ENCODE data around the gene QKI.

Gene QKI

DNA sequence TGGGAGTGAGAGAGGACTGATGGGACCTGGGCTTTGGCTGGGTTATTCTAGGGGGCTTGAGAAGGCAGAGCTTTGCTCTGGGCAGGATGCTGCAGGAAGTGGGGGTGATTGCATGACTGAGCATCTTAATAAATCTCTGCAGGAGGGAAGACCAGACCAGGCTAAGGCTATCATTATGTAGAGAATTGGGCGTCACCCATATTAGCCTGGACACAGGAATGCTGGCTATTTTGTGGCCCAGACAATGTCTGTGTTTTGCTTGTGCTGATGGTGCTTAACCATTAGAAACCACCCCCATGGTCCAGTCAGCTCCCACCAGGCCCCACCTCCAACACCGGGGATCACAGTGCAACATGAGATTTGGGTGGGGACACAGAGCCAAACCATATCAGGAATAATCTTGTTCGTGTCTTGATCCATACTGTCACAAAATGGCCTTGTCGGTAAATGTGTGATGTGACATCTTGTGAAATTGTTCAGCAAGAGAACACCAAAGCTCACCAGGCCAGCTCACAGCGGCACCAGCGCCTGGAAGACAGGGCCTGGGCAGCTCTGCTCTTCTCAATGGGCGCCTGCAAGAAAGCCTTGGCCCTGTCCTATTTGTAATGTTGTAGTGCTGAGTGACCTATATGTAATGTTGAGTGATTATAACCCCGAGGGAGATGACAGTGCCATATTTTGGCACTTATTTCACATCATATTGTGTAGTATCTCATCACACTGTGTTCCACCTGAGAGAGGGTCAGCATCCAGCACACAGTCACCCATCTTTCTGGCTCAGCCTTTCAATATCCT lies 211.8 kb downstream of the QKI start:
- no peak for DNase-seq (ENCODE audit: low read depth)
- H3K4me3 ChIP-seq (ENCODE audit: low read depth, low read length): no peak overlapping the region
- TF ChIP-seq, protein P1, sequence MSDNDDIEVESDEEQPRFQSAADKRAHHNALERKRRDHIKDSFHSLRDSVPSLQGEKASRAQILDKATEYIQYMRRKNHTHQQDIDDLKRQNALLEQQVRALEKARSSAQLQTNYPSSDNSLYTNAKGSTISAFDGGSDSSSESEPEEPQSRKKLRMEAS (IDR thresholded peaks at IDR 0.05; ENCODE audit: low read depth, low read length): no peak
- TF ChIP-seq, protein P2, sequence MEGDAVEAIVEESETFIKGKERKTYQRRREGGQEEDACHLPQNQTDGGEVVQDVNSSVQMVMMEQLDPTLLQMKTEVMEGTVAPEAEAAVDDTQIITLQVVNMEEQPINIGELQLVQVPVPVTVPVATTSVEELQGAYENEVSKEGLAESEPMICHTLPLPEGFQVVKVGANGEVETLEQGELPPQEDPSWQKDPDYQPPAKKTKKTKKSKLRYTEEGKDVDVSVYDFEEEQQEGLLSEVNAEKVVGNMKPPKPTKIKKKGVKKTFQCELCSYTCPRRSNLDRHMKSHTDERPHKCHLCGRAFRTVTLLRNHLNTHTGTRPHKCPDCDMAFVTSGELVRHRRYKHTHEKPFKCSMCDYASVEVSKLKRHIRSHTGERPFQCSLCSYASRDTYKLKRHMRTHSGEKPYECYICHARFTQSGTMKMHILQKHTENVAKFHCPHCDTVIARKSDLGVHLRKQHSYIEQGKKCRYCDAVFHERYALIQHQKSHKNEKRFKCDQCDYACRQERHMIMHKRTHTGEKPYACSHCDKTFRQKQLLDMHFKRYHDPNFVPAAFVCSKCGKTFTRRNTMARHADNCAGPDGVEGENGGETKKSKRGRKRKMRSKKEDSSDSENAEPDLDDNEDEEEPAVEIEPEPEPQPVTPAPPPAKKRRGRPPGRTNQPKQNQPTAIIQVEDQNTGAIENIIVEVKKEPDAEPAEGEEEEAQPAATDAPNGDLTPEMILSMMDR (IDR thresholded peaks at IDR 0.05; ENCODE audit: low read depth, low read length): no peak
- TF ChIP-seq MYC (IDR thresholded peaks at IDR 0.05; ENCODE audit: low read depth, low read length) (no peak), POLR2A (IDR thresholded peaks at IDR 0.05; ENCODE audit: extremely low read depth, insufficient read length) (no peak)

GRCh38 chr6:163627274-163628062 lies 212.9 kb downstream of the QKI start:
- no peak overlapping the region for H3K4me3 ChIP-seq (ENCODE audit: low read depth, low read length)
- no peak for DNase-seq (ENCODE audit: low read depth)
- TF ChIP-seq POLR2A (IDR thresholded peaks at IDR 0.05; ENCODE audit: extremely low read depth, insufficient read length): no peak
- TF ChIP-seq, protein P2 (IDR thresholded peaks at IDR 0.05; ENCODE audit: low read depth, low read length): no peak
- no peak for TF ChIP-seq MYC (IDR thresholded peaks at IDR 0.05; ENCODE audit: low read depth, low read length)
